NB4 (cell line): ENCODE results near the gene LRBA.

ENCODE experiments used
- DNase-seq: peaks from one replicate; pipeline ENCODE4 v3.0.0; 2010; ENCODE audit warnings: low read depth
- H3K4me3 ChIP-seq: one replicate; pipeline ENCODE4 v1.5.1; 2011; ENCODE audit warnings: mild to moderate bottlenecking, low read depth, low read length, moderate library complexity
- MYC ChIP-seq: IDR thresholded peaks from 2 replicates; pipeline ENCODE4 v1.6.1; 2011; ENCODE audit warnings: low read depth, low read length
- POLR2A ChIP-seq: IDR thresholded peaks from 2 replicates; pipeline ENCODE4 v1.6.1; 2011; ENCODE audit warnings: mild to moderate bottlenecking; ENCODE audit not compliant: insufficient read length; ENCODE audit errors: extremely low read depth
- TF ChIP-seq, protein P1 (sequence below): IDR thresholded peaks from 2 replicates; pipeline ENCODE4 v1.6.1; 2011; ENCODE audit warnings: low read depth, low read length
- TF ChIP-seq, protein P2 (sequence below): IDR thresholded peaks from one replicate; pipeline ENCODE4 v1.5.1; 2012; ENCODE audit warnings: low read depth, low read length

Gene LRBA

DNA sequence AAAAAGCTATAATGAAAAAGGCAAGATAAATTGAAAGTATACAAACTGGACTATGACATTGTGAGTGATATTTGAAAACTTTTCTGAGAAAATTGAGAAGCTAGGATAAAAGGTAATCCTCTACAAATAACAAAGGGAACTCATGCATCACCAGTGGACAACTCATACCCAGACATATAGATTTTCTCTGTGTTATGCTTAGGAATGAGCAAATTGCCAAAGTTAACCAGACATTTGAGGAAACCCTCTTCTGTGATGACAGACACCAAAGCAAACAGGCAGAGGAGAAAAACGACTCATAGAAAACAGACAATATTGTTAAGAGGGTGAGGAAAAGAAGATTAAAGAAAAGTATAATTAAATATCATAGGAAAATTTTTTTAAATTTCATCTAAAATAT is 246.6 kb downstream of the LRBA start:
- TF ChIP-seq, protein P1, sequence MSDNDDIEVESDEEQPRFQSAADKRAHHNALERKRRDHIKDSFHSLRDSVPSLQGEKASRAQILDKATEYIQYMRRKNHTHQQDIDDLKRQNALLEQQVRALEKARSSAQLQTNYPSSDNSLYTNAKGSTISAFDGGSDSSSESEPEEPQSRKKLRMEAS, result no peak
- TF ChIP-seq MYC, result no peak
- TF ChIP-seq POLR2A, result no peak
- DNase-seq, result no peak
- H3K4me3 ChIP-seq, result no peak overlapping the region

DNA sequence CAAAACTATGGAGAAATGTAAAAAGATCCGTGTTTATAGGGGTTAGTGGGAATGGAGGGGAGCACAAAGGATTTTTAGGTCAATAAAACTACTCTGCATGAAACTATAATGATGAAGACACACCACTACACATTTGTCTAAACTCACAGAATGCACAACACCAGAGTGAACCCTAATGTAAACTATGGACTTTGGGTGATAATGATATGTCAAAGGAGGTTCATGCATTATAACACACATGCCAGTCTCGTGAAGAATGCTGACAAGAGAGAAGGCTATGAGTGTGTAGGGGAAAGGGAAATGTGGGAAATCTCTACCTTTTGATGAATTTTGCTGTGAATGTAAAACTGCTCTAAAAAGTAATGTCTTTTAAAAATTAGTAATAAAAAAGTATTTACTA is 249.9 kb downstream of the LRBA start:
- no peak for TF ChIP-seq MYC
- TF ChIP-seq, protein P2, sequence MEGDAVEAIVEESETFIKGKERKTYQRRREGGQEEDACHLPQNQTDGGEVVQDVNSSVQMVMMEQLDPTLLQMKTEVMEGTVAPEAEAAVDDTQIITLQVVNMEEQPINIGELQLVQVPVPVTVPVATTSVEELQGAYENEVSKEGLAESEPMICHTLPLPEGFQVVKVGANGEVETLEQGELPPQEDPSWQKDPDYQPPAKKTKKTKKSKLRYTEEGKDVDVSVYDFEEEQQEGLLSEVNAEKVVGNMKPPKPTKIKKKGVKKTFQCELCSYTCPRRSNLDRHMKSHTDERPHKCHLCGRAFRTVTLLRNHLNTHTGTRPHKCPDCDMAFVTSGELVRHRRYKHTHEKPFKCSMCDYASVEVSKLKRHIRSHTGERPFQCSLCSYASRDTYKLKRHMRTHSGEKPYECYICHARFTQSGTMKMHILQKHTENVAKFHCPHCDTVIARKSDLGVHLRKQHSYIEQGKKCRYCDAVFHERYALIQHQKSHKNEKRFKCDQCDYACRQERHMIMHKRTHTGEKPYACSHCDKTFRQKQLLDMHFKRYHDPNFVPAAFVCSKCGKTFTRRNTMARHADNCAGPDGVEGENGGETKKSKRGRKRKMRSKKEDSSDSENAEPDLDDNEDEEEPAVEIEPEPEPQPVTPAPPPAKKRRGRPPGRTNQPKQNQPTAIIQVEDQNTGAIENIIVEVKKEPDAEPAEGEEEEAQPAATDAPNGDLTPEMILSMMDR, result no peak
- TF ChIP-seq POLR2A, result no peak
- TF ChIP-seq, protein P1, result no peak
- no peak for DNase-seq

DNA sequence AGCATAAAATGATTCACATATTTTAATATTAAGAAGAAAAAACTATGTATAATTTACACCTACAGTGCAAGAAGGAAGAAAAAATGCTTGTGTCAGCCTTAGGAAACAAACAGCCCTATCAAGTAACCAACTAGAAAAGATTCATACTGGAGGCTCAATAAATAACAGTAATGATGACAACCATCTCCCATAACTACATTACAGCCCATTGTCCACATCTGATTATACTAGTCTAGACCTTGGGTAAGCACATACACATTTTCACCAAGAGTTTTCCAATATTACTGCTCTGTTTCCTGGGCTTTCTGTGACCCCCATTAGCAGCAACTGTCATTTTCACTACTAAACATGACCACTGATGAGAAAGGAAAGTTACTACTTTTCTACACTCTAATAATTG is 263.4 kb downstream of the LRBA start:
- TF ChIP-seq, protein P1, result no peak
- TF ChIP-seq POLR2A, result no peak
- TF ChIP-seq, protein P2, result no peak
- no peak for TF ChIP-seq MYC
- no peak for DNase-seq
- H3K4me3 ChIP-seq, result no peak overlapping the region

More for the DNA sequence above, 249.9 kb downstream of the LRBA start:
- no peak overlapping the region for H3K4me3 ChIP-seq

DNA sequence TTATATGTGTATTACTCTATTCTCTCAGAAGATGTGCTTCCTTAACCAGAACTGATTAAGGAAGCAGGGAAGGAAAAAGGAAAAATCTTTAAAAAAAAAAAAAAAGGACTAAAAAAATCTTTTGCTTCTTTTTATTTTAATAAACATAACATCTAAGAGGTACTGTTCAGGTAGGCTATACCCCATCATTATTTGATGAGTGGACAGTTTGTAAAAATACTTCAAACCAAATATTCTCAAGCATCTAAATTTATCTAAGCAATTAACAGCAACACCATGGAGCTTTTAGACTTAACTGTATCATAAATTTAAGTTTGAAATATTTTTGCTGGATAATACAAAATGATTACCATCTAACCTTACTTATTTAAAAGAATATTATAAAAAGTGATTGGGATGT is 264.3 kb downstream of the LRBA start:
- DNase-seq, result no peak
- H3K4me3 ChIP-seq, result no peak overlapping the region
- TF ChIP-seq POLR2A, result no peak
- TF ChIP-seq, protein P2, result no peak
- TF ChIP-seq, protein P1, result no peak
- no peak for TF ChIP-seq MYC

DNA sequence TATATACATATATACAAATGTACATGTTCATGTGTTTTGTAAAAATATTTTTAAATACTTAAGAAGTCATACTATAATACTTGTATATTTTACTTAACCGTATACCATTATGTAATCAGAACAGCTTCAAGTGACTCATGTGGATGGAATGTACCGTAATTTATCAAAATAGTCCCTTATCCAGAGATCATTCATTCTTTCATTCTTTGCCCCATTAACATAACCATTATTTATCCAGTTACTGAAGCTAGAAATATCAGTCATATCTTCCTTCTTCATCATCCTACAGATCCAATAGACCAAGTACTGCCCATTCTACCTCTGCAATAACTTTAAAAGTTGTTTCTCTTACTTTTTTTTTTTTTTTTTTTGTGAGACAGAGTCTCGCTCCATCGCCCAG is 268.9 kb downstream of the LRBA start:
- no peak for DNase-seq
- TF ChIP-seq, protein P1, result no peak
- TF ChIP-seq MYC, result no peak
- TF ChIP-seq, protein P2, result no peak
- TF ChIP-seq POLR2A, result no peak
- no peak overlapping the region for H3K4me3 ChIP-seq

DNA sequence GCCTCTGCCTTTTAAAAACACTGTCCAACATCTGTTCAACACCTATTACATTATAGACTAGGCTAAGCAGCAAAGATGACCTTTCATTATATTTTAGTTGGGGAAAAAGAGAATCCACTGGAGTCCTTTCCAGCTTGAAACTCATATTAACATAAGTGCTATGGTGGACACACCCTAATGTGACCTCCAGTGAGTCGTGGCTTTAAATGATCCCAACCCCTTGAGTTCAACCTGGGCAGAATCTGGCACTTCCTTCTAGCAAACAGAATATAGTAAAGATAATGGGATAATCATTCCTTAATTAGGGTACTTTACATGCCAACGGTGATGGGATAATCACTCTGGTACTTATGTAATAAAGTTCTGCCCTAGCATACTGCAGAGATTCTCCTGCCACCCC is 270.5 kb downstream of the LRBA start:
- TF ChIP-seq, protein P1, result no peak
- TF ChIP-seq MYC (no peak), POLR2A (no peak)
- TF ChIP-seq, protein P2, result no peak
- DNase-seq, result no peak
- H3K4me3 ChIP-seq, result no peak overlapping the region
